HG03060 (cell line): ENCODE measurements around the gene TUBB2A.
A peak's percentile ranks its signal among the peaks of the same experiment; 100 is the strongest.
"Not testable (repeated sequence)": the region's sequence is repeated elsewhere in the genome, so short reads cannot be mapped to it uniquely, and the experiment has no call there.

Source experiments
- ATAC-seq: cut with Tn5 transposase; IDR thresholded peaks from one replicate; pipeline ENCODE4 v1.9.1; 2021; ENCODE audit warnings: low read depth, moderate number of reproducible peaks; ENCODE audit not compliant: unreplicated experiment

TUBB2A gene

DNA sequence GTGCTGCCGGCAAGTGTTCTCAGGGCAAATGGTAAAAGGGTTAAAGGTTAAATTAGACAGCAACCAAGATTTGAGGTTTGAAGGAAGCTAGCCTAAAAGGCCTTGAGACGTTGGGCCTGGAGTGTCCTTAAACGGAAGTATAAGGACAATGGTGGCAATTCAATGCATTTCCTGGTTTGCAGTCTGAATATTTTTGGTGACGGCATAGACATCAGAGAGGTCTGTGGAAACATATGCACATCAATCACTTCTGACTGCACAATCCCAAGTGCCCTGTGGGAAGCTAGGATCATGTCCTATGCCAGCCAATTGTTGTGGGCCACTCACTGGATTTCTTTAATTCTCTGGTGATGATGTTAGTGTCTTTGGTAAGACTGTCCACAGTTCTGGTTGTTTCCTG, 25.7 kb upstream of the TUBB2A start:
- no peak for ATAC-seq

DNA sequence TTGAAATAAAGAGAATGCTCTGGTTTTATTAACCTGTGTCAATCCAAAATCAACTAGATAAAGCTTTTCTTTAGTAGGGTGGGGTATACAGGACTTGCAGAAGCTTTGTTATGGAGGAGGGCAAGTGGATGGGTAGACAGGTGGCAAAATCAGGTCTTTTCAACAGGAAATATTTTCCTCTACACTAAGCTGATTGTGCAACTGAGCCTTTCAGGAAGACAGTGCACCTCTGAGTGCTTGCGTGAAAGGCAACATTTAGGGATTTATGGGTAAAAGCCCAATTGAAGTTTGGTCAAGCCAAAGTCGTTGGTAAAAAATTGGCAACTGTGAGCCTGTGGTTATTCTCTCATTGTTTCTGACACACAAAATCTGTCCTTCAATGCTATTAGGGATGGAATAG, 23.8 kb upstream of the TUBB2A start:
- no peak for ATAC-seq

DNA sequence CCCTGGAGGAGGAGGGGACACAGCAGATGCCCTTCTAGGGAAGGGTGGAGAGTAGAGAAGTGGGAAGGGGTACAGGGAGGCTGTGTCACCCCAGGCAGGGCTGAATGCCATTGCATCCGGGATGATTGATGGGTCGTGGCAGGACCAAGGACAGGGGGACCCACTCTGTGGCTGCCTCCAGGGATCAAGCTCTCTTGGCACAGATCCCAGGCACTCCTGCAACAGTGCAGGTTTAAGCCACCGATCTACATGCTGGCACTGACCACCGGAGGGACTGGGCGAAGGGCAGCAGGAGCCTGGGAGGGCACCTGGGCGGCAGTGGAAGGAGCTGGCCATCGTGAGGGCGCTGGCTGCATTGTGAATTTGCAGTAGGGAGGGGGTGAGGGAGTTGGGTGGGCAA, 22.6 kb upstream of the TUBB2A start:
- not testable (repeated sequence) for ATAC-seq

DNA sequence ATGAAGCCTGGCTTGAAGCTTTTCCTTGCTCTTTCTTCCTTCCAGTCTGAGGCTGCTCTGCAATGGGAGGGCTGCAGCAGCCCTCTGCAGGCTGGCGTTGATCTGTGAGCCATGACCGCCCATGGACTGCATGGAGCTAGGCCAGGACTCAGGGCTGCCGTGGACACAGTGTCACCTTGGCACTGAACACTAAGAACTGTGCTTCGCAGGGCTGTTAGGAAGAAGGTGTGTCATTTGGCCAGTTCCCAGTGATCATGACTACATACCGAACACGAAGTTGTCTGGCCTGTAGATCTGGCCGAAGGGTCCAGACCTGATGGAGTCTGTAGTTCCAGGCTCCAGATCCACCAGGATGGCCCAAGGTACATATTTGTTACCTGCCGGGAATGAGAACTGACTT, 21.3 kb upstream of the TUBB2A start:
- not testable (repeated sequence) for ATAC-seq

DNA sequence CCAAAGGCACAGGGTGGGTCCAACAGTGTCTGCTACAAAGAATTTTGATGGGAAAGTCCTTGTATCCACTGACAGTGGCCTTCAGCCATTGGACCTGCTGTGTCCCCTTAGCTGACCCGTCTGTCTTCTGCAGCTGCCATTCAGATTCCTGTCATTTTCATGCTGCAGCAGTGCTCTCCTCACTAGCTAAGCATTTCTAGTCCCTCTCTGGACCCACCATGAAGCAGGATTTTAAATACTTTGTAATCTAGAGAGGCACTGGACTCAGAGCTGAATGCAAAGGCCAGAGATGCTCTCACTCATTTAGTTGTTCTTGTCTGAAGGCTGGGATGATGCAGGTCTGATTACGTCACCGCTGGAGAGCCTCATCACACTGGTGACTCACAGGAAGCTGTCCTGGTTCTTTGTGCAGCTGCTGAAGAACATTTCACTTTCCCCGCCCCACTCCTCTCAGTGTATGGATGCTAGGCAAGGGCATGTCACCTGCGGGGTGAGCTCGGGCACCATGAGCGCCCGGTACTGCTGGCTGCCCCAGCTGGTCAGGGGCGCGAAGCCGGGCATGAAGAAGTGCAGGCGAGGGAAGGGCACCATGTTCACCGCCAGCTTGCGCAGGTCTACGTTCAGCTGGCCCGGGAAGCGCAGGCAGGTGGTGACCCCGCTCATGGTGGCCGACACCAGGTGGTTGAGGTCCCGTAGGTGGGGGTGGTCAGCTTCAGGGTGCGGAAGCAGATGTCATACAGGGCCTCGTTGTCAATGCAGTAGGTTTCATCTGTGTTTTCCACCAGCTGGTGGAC, 19.4 kb upstream of the TUBB2A start:
- no peak for ATAC-seq

DNA sequence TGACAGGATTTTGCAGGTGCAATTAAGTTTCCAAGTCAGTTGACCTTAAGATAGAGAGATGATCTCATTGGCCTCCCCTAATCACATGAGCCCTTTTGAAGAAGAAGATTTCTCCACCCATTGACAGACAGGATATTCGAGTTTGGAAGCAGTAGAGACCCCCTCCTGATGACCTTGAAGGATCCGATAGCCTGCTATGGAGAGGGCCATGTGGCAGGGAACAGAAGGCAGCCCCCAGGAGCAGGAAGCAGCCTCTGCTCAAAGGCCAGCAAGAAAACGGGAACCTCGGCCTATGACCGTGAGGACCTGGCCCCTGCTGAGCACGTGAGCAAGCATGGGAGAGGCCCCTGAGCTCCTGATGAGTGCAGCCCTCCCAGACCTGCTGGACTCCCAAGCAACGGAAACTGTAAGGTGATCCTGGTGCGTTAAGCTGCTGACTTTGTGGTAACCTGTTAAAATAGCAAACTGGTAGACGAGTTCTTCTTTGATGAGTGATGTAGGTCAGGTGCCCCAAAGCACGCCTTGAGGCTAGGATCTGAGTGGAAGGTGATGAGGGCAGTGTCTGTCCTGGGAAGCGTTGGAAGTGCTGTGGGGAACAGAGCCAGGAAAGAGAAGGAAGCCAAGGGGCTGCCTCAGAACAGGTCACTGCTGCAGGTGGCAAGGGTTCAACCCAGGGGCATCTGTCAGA, 18.5 kb upstream of the TUBB2A start:
- ATAC-seq, result no peak

DNA sequence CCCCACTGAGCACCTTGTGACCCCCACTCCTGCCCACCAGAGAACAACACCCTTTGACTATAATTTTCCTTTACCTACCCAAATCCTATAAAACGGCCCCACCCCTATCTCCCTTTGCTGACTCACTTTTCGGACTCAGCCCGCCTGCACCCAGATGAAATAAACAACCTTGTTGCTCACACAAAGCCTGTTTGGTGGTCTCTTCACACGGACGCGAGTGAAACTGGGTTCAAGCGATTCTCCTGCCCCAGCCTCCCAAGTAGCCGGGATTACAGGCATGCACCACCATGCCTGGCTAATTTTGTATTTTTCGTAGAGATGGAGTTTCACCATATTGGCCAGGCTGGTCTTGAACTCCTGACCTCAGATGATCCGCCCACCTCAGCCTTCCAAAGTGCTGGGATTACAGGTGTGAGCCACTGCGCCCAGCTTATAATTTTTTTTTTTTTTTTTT, 16.3 kb upstream of the TUBB2A start:
- not testable (repeated sequence) for ATAC-seq

DNA sequence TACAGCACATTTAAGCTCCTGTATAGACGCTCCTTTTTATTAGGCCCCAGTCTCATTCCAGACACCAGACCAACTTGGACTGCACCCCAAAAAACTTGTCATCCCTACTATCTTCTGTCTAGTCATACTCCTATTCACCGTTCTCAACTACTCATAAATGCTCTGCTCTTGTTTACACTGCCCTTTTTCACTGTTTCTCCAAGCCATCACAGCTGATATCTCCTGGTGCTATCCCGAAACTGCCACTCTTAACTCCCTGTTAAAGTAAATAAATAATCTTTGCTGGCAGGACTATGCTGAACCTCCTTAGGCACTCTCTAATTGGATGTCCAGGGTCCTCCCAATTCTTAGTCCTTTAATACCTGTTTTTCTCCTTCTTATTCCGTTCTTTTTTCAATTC, 15.4 kb upstream of the TUBB2A start:
- not testable (repeated sequence) for ATAC-seq

DNA sequence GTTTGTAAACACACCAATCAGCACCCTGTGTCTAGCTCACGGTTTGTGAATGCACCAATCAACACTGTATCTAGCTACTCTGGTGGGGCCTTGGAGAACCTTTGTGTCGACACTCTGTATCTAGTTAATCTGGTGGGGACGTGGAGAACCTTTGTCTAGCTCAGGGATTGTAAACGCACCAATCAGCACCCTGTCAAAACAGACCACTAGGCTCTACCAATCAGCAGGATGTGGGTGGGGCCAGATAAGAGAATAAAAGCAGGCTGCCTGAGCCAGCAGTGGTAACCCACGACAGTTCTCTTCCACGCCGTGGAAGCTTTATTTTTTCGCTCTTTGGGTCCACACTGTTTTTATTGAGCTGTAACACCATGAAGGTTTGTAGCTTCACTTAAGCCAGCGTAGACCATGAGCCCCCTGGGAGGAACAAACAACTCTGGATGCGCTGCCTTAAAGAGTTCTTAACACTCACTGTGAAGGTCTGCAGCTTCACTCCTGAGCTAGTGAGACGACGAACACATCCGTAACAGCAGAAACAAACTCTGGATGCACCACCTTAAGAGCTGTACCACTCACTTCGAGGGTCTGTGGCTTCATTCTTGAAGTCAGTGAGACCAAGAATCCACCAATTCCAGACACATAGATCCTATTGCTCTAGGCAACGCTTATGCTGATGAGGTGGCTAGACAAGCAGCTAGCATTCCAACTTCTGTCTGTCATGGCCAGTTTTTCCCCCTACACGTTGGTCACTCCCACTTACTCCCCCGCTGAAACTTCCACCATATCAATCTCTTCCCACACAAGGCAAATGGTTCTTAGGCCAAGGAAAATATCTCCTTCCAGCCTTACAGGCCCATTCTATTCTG, 14.2 kb upstream of the TUBB2A start:
- ATAC-seq, result not testable (repeated sequence)

DNA sequence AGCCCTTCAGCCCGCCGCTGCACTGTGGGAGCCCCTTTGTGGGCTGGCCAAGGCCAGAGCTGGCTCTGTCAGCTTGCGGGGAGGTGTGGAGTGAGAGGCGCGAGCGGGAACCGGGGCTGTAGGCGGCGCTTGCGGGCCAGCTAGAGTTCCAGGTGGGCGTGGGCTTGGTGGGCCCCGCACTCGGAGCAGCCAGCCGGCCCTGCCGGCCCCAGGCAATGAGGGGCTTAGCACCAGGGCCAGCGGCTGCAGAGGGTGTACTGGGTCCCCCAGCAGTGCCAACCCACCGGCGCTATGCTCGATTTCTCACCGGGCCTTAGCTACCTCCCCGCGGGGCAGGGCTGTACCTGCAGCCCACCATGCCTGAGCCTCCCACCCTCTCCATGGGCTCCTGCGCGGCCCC, 13.3 kb upstream of the TUBB2A start:
- not testable (repeated sequence) for ATAC-seq

DNA sequence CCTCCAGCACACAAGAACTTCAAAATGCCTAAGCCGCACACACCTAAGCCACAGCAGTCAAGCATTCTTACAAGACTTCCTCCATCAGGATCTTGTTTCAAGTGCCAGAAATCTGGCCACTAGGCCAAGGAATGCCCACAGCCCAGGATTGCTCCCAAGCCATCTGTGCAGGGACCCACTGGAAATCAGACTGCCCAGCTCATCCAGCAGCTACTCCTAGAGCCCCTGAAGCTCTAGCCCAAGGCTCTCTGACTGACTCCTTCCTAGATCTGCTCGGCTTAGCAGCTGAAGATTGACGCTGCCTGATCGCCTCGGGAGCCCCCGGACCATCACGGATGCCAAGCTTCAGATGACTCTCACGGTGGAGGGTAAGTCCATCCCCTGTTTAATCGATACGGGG, 10.7 kb upstream of the TUBB2A start:
- not testable (repeated sequence) for ATAC-seq

DNA sequence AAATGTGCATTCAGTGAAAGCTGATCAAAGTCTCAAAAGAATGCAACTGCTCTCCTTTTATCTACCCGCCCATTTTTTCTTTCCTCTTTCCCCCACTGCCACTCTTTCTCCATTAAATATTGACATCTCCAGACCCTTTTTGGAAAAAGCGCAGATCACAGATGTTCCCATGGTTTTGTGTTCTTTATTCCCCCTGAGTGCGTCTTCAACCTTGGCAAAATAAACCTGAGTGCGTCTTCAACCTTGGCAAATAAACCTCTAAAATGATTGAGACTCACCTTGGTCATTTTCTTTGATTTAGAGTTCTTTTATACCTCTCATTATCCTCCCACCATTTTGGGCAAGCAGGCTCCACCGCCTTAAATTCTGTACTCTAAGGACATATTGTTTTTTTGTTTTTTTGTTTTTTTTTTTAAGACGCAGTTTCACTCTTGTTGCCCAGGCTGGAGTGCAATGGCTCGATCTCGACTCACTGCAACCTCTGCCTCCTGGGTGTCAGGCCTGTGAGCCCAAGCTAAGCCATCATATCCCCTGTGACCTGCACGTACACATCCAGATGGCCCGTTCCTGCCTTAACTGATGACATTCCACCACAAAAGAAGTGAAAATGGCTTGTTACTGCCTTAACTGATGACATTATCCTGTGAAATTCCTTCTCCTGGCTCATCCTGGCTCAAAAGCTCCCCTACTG, 9.3 kb upstream of the TUBB2A start:
- not testable (repeated sequence) for ATAC-seq

DNA sequence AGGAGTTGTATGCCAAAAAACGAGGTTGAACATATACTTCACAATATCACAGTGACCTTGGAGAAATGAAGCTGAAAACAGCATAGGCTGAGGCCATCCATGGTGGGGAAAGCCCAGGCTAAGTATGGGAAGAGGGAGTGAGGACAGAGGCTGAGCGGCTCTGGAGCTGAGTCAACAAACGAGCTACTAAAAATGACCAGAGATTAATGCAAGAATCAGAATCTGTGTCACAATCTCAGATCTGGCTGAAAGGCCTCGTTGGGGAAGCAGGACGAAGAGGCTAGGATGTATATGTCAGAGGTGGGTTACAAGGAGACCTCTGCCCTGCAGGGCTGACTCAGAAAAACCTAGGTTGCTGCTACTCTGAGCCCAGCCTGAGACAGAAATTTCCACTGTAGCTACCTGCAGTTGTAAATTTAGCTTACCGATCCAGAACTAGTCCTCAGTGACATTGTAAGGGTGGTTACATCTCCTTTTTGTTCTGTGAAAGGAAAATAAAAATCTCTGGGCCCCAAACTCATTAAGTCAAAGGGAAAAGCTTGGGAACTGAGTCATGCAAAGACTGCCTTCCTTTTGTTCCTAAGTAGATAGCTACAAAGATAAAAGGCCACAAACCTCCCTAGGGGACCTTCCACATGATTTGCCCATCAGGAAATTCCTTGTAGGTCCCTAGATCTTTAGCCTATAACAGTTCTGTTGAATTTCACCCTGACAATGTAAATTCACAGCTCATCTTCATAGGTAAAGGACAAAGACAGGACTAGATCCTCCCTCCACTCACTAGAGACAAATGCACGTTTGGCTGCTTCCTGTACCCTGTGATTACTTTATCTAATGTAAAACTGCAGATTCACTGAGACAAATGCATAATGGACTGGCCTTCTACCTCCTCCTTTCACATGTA, 8.5 kb upstream of the TUBB2A start:
- no peak for ATAC-seq

DNA sequence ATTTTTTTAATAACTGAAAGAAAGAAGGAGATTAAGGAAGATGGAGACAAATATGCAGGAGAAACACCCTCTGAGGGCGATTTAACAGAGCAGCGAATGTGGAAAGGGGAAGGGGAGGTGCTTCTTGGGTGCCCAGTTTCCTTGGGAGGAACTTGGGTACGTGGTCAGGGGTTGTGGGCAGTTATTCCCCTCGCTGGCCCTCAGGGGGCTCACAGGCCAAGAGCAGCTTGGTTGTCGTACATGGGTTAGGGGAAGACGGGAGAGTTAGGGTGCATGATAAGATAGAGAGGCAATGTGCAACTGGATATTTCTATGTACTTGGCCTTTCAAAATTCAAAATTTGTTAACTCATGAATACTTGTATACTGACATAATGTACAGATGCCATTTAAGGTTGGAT, 7.0 kb upstream of the TUBB2A start:
- no peak for ATAC-seq

DNA sequence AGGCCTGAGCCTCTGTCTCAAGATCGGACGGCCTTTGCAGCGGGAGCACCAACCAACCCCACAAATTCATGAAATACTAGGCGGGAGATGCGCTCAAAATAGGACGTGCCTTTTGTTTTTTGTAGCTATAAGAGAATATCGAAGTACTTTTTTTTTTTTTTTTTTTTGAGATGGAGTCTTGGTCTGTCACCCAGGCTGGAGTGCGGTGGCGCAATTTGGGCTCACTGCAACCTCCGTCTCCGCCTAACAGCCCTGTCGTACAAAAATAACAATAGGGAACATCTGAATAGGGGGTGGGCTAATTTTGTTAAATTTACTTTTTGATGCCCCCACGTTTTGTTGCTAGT, 5.9 kb upstream of the TUBB2A start:
- ATAC-seq, result peak; percentile 36

DNA sequence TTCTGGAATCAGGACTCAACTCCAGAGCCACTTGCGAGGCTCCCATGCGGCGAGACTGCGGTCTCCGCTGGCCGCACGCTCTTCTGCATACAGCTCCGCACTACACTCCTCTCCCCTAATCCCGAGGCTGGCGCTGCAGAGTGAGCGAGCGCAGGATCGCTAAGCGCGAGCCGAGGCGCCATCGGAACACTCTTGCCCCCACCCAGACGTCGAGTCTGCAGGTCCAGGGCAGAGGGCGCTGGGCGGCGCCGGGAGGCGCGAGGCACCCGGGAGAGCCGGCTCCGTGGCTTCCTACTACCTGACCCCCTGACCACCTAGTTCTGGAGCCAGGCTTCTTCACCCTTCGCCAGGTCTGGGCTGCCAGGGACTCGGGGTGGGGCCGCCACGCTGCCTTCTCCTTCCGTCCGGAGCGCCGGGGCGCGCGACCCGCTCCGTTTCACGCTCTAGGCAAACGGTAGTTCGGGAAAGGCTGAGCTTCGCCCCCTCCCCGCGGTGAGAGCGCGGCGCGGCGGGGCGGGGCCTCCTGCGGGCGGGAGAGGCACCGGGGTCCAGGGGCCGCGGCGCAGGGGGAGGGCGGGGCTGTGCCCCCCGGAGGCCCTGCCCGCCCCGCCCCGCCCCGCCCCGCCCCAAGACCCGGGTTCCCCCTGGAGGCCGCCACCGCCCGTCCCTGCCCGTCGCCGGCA, 5.4 kb upstream of the TUBB2A start:
- ATAC-seq, result peak; percentile 43

DNA sequence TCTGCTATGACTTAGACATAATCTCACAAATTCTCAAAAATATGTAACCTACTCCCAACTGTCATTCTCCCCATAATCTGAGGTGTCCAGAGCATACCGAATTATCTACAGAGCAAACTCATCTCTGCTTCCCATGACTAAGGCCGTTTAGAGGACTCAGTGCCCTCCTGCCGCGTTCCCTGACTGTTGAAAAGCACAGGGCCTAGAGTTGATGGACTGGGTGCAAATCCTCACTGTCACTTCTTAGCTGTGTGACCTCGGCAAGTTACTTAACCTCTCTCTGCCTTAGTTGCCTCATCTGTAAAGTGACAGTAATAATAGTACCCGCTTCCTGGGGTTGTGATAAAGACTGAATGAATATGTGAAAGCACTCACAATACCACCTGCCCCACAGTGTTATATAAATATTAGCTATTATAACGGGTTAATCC, 4.7 kb upstream of the TUBB2A start:
- no peak for ATAC-seq

DNA sequence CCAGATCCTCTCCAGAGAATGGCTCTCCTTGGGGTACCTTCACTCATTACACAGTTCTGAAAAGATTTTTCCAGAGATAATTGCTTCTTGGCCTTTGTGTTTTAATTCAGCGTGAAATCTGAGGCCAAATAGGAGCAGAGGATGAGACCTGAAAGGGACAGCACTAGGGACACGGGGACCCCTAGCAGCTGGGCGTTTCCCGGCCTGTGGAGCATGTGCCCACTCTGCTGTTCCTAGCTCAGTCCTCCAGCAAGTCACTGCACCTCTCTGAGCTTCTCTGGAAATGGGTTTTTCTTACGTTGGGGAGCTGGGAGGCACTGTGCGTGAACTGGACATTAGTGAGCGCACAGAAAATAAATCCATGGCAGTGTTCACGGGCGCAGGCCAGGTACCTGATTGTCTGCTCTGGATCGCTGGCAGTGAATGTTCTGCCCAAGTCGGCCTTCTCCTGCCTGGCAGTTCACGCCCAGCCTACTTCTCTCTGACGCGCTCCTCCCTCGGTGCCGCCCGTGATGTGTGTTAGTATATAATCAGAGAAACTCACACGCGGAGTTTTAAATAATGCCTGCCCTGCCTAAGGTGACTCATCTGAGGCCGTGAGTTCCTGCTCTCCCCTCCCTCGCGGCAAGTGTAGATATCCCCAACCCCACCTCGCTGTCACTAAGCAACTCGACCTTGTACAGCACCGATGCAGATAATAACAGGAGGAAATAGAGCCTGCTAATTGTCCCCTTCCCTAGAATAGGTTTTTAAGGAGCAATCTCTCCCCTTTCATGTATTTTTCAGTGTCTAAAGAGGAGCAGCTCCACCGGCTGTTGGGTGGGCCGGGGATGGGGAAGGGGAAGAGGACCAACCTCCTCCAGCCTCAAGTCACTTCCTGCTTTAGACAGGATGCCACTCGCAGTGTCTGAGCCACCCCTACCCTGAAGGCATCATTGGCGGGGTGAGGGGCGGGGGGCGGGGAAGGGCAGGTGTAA, 2.7 kb upstream of the TUBB2A start:
- no peak for ATAC-seq
